Hepatocyte (in vitro differentiated cells): ENCODE measurements around the gene CELF5. TPM values are rescaled to one million over a fixed set of nuclear protein-coding genes. Genes with fewer than 3 reads are reported as not detected.

Experiments used
- DNase-seq: peaks from one replicate; pipeline ENCODE4 v3.0.0-alpha.2; 2016; ENCODE audit warnings: low spot score
- H2AFZ ChIP-seq: fragments of 200-600 bp; sonication (generic); 2 replicates; pipeline ENCODE4 v1.6.0; 2016; ENCODE audit warnings: antibody characterized with exemption, mild to moderate bottlenecking
- H3K27ac ChIP-seq: fragments of 200-600 bp; sonication (generic); 2 replicates; pipeline ENCODE4 v1.5.1; 2016; ENCODE audit warnings: mild to moderate bottlenecking
- H3K27me3 ChIP-seq: fragments of 200-600 bp; sonication (generic); 2 replicates; pipeline ENCODE4 v1.6.1; 2016
- H3K36me3 ChIP-seq: fragments of 200-600 bp; sonication (generic); replicated peaks from 2 replicates; pipeline ENCODE4 v1.5.1; 2016; ENCODE audit warnings: low read depth; ENCODE audit not compliant: insufficient read depth
- H3K4me1 ChIP-seq: fragments of 200-600 bp; sonication (generic); 2 replicates; pipeline ENCODE4 v1.5.1; 2016; ENCODE audit warnings: mild to moderate bottlenecking, moderate library complexity; ENCODE audit not compliant: insufficient read depth
- H3K4me2 ChIP-seq: fragments of 200-600 bp; sonication (generic); 2 replicates; pipeline ENCODE4 v1.6.0; 2016
- H3K4me3 ChIP-seq: fragments of 200-600 bp; sonication (generic); 2 replicates; pipeline ENCODE4 v1.5.1; 2016; ENCODE audit warnings: mild to moderate bottlenecking
- H3K79me2 ChIP-seq: fragments of 200-600 bp; sonication (generic); 2 replicates; pipeline ENCODE4 v1.6.0; 2017; ENCODE audit warnings: mild to moderate bottlenecking
- H3K9me2 ChIP-seq: fragments of 200-600 bp; sonication (generic); replicated peaks from 2 replicates; pipeline ENCODE4 v1.6.0; 2017; ENCODE audit warnings: mild to moderate bottlenecking; ENCODE audit not compliant: insufficient read depth
- H3K9me3 ChIP-seq: fragments of 200-600 bp; sonication (generic); 2 replicates; pipeline ENCODE4 v1.5.1; 2016; ENCODE audit warnings: low read depth, mild to moderate bottlenecking
- H4K20me1 ChIP-seq: fragments of 200-600 bp; sonication (generic); 2 replicates; pipeline ENCODE4 v1.6.0; 2016; ENCODE audit warnings: mild to moderate bottlenecking; ENCODE audit not compliant: insufficient read depth, poor library complexity, severe bottlenecking
- EZH2 ChIP-seq: fragments of 200-600 bp; sonication (generic); IDR thresholded peaks from 2 replicates; pipeline ENCODE4 v1.6.1; 2016; ENCODE audit warnings: antibody characterized with exemption, mild to moderate bottlenecking, borderline replicate concordance
- EZH2phosphoT487 ChIP-seq: fragments of 200-600 bp; sonication (generic); IDR thresholded peaks from one replicate; pipeline ENCODE4 v1.6.1; 2018; ENCODE audit warnings: antibody characterized with exemption, mild to moderate bottlenecking, low read depth, moderate library complexity; ENCODE audit not compliant: unreplicated experiment, severe bottlenecking
- WGBS: methylation state at CpG from one replicate; pipeline ENCODE4 v1.1.6; 2016; ENCODE audit warnings: low lambda C conversion rate; ENCODE audit errors: missing lambda C conversion rate; 5-methylcytosine and 5-hydroxymethylcytosine counted together
- polyA plus RNA-seq: library from polyadenylated mRNA; unstranded; fragments of >200 nt; fragmentation: Nextera tagmentation; extraction: Ambion mirVana; gene quantifications from 2 replicates; pipeline ENCODE4 v1.2.1, GENCODE V29; 2016
- total RNA-seq: library from RNA; depleted of rRNA; stranded (reverse); fragments of >200 nt; gene quantifications from 2 replicates; pipeline ENCODE4 v1.2.3, GENCODE V29; 2014
- TF ChIP-seq, protein P1 (sequence below): fragments of 200-600 bp; sonication (generic); IDR thresholded peaks from 2 replicates; pipeline ENCODE4 v1.5.1; 2016; ENCODE audit warnings: antibody characterized with exemption, mild to moderate bottlenecking; ENCODE audit not compliant: poor library complexity

CELF5 gene
- total and polyA plus RNA-seq, 2 experiments from 2014 or later: 0.03 to 0.17 TPM

DNA sequence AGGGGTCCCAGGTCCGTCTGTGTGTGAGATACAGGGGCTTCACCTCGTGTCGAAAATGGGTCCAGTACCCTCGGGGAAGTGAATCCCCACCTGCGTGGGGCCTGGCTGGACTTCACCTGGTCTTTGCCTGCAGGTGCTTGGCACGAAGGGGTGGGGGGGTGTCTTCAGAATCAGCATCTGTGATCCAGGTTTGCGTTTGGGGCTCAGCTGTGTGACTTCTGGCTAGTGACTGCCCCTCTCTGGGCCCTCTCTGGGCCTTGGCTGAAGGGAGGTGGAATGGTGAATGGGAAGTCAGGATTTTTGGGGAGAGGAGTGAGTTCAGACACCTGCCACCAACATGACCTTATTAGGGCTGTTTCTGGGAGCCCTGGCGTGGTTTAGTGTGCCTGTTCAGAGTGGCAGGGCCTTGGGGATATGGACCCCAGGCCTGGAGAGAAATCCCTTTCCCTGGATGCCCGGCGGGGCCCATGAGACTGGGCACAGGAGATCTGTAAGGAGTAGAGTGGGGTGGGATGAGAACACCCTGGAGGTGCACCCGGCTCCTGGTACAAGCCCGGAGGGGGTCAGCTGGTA lies 2.7 kb downstream of the CELF5 start:
- 83% methylated on average over 12 of the region's 12 CpGs for WGBS
- peaks cover 61% of the 10 kb centered on the region for H3K27me3 ChIP-seq
- H3K36me3 ChIP-seq: no peaks in the 10 kb centered on the region
- no peak for TF ChIP-seq EZH2phosphoT487
- TF ChIP-seq, protein P1, sequence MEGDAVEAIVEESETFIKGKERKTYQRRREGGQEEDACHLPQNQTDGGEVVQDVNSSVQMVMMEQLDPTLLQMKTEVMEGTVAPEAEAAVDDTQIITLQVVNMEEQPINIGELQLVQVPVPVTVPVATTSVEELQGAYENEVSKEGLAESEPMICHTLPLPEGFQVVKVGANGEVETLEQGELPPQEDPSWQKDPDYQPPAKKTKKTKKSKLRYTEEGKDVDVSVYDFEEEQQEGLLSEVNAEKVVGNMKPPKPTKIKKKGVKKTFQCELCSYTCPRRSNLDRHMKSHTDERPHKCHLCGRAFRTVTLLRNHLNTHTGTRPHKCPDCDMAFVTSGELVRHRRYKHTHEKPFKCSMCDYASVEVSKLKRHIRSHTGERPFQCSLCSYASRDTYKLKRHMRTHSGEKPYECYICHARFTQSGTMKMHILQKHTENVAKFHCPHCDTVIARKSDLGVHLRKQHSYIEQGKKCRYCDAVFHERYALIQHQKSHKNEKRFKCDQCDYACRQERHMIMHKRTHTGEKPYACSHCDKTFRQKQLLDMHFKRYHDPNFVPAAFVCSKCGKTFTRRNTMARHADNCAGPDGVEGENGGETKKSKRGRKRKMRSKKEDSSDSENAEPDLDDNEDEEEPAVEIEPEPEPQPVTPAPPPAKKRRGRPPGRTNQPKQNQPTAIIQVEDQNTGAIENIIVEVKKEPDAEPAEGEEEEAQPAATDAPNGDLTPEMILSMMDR: no peak
- TF ChIP-seq EZH2: no peak
- DNase-seq: no peak
- no peak overlapping the region for H3K4me3 ChIP-seq
- no peaks in the 10 kb centered on the region for H3K4me1 ChIP-seq
- no peak overlapping the region for H2AFZ ChIP-seq
- H3K79me2 ChIP-seq: no peaks in the 10 kb centered on the region
- no peaks in the 10 kb centered on the region for H3K9me3 ChIP-seq
- H4K20me1 ChIP-seq: no peaks in the 10 kb centered on the region
- H3K9me2 ChIP-seq: no peaks in the 10 kb centered on the region
- no peak overlapping the region for H3K4me2 ChIP-seq
- H3K27ac ChIP-seq: no peak overlapping the region

DNA sequence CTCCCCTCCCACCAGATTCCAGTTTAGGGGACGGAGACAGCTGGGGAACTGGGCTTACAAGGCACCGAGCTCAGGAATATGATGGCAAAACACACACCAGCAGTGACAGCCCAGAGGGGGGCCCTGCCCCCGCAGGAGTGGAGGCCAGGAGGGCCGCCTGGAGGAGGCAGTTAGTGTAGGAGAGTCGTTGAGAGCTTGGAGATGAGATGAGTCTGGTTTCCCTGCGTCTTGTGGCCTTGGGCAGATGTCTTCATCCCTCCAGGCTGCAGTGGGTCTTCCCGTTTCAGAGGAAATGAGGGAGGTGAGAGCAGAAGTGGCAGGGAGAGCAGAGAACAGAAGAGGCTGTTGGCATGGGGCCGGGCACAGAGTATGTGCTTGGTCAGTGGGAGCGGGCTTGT lies 4.9 kb downstream of the CELF5 start:
- no peak overlapping the region for H3K27ac ChIP-seq
- no peaks in the 10 kb centered on the region for H3K36me3 ChIP-seq
- peaks cover 57% of the 10 kb centered on the region for H3K27me3 ChIP-seq
- no peaks in the 10 kb centered on the region for H3K9me2 ChIP-seq
- H4K20me1 ChIP-seq: no peaks in the 10 kb centered on the region
- TF ChIP-seq EZH2 (no peak), EZH2phosphoT487 (no peak)
- TF ChIP-seq, protein P1: no peak
- H3K4me1 ChIP-seq: no peaks in the 10 kb centered on the region
- H3K4me2 ChIP-seq: no peak overlapping the region
- H2AFZ ChIP-seq: no peak overlapping the region
- no peak overlapping the region for H3K4me3 ChIP-seq
- WGBS: 61% methylated on average over 9 of the region's 9 CpGs
- no peaks in the 10 kb centered on the region for H3K79me2 ChIP-seq
- H3K9me3 ChIP-seq: no peaks in the 10 kb centered on the region
- DNase-seq: no peak

DNA sequence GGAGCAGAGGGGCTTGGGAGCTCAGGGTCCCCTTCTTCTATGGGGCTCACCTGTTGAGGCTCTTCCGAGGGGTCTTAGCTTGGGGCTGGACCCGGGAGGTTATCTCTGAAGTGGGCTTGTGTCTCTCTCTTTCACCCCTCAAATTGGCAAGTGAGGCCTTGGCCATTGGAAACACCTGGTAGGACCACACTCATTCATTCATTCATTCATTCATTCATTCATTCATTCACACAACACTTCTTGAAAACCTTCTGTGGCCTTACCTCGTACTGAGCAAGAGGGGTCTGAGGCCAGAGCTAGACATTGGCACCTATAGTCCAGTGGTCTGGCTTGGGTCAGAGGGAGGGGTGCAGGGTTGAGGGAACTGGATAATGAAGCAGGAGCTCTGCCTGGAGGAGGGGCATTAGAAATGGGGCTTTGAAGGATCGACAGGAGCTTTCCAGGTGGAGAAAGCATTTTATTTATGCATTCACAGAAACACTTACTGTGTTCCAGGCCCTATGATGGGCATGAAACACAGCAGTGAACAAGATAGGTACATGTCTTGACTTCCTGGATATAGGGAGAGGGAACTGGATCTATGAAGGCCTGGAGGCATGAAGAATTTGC lies 5.5 kb downstream of the CELF5 start:
- 84% methylated on average over 4 of the region's 4 CpGs for WGBS
- no peaks in the 10 kb centered on the region for H3K79me2 ChIP-seq
- TF ChIP-seq EZH2phosphoT487 (no peak), EZH2 (no peak)
- TF ChIP-seq, protein P1: no peak
- H3K4me3 ChIP-seq: no peak overlapping the region
- no peaks in the 10 kb centered on the region for H3K4me1 ChIP-seq
- H2AFZ ChIP-seq: no peak overlapping the region
- peaks cover 57% of the 10 kb centered on the region for H3K27me3 ChIP-seq
- H3K9me3 ChIP-seq: no peaks in the 10 kb centered on the region
- no peaks in the 10 kb centered on the region for H3K36me3 ChIP-seq
- no peaks in the 10 kb centered on the region for H3K9me2 ChIP-seq
- no peak overlapping the region for H3K4me2 ChIP-seq
- DNase-seq: no peak
- H4K20me1 ChIP-seq: no peaks in the 10 kb centered on the region
- H3K27ac ChIP-seq: no peak overlapping the region
